Hippocampal formation (tissue), 2 donors: ENCODE results near the gene AK3.

Experiments
- DNase-seq, 2 donors: peaks; one replicate each; lab custom pipeline; 2025; lab: John Stamatoyannopoulos, UW

AK3 gene

GRCh38 chr9:4706021-4706420 lies 35.0 kb downstream of the AK3 start:
- DNase-seq, result no peak

- DNase-seq, result no peak
These were observed 36.9 kb downstream of the AK3 start for GRCh38 chr9:4704129-4704528.

- DNase-seq, result no peak
These were observed 39.5 kb downstream of the AK3 start for GRCh38 chr9:4701526-4701925.

GRCh38 chr9:4700932-4701331 lies 40.1 kb downstream of the AK3 start:
- no peak for DNase-seq

GRCh38 chr9:4700091-4700490 lies 40.9 kb downstream of the AK3 start:
- no peak for DNase-seq

DNA sequence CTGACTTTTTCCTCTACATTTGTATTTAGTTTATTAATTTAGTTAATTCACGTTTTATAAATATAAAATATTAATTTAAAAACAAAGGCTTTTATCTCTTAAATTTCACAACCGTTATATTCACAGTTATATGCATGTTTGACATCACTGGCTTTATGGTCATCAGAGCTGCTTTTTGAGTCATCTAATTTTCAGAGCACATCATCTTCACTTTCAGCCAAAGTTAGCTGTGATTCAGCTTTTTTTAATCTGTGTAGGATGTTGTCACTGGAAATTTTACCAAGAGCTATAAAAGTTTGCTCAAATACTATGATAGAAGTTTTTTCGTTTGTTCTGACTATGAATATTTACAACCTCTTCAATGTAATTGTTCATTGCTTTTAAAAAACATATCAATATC lies 49.2 kb downstream of the AK3 start:
- DNase-seq, result no peak

GRCh38 chr9:4690144-4690543 lies 50.9 kb downstream of the AK3 start:
- DNase-seq, result no peak

- peak in 1 of 2 donors; percentile 17 for DNase-seq
These were observed 51.3 kb downstream of the AK3 start for GRCh38 chr9:4689687-4690104.

DNA sequence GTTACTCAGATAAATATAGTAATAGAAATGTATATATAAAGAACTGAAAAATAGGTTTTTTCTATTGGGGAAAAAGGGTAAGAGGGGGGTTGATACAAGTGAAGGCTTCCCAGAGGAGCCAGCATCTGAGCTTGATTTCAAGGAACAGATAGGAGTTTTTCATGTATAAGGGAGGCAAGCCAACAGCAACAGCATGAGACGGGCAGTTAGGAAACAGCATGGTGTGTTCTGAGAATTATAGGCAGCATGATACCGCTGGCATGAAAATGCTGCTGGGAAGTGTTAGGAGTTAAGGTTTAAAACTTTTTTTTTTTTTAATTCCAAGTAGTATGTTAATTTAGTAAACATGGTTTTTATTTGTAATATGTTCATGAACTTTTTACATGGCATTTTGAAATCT lies 52.0 kb downstream of the AK3 start:
- no peak for DNase-seq

- no peak for DNase-seq
These were observed 54.4 kb downstream of the AK3 start for GRCh38 chr9:4686584-4686983.

DNA sequence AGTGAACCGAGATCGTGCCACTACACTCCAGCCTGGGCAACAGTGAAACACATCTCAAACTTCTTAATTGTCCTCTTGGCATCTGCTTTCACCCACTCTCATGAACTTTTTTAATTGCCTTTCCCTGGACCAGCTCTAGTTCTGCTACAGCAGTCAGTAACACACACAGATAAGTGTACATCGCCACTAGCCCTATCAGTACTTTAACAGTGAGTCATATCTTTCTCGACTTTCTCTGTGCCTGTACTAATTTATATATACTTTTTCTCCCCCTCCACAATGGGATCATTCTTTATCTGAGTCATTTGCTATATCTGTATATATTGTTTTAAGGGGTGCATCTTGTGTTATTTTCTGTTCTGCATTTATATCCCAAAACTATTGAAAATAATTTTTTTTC lies 54.9 kb downstream of the AK3 start:
- no peak for DNase-seq

GRCh38 chr9:4684820-4685219 lies 56.2 kb downstream of the AK3 start:
- no peak for DNase-seq

DNA sequence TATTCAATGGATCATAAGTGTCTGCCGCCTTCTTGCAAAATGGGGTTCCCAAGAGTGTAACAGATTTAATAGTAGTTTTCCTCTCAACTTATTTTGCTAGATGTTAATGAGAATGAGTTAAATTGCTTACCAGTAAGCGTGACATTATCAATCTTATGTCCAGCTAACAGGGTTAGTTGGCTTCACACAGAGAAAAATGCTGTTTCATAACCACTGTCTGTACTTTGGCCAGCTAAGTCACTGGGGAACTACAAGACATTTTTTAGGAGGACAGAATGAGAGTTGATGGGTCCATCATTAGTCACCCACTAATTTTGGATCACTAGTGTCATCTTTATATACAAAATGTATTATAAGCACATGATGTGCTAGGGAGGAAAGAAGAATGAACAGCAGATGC lies 60.3 kb downstream of the AK3 start:
- no peak for DNase-seq

GRCh38 chr9:4680173-4680525 lies 60.9 kb downstream of the AK3 start:
- DNase-seq, result no peak

GRCh38 chr9:4679268-4680172 lies 61.5 kb downstream of the AK3 start, which contains the start of gene CDC37L1:
TSS of gene CDC37L1 (plus strand) at chr9:4679569. CDS start at chr9:4679768, 199 bp downstream.
- DNase-seq, result peak; percentile 96 to 98

DNA sequence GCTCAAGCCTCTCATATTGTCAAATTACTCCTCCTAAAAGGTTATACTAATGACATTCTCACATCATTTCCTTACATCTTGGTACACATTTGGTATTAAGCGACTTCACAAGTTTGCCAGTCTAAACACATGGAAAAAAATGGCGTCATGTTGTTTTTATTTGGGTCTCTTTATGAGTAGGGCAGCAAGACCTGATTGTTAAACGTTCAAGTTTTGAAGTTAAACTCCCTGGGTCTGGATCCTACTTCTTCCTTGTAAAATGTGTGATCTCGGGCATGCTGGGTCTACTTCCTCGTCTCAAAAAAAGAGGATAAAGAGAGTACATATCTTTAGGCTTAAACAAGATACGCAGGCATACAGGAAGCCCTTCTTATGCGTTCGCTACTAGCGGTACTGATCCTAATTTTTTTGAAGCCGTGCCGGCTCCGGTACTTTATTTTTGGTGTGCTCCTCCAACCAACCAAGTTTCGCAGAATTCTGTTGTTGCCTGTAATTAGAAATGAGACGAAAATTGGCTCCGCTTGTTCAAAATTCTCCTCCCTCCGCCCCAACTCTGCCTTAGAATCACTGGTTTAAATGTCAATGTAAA lies 62.2 kb downstream of the AK3 start:
- peak; percentile 30 to 68 for DNase-seq

DNA sequence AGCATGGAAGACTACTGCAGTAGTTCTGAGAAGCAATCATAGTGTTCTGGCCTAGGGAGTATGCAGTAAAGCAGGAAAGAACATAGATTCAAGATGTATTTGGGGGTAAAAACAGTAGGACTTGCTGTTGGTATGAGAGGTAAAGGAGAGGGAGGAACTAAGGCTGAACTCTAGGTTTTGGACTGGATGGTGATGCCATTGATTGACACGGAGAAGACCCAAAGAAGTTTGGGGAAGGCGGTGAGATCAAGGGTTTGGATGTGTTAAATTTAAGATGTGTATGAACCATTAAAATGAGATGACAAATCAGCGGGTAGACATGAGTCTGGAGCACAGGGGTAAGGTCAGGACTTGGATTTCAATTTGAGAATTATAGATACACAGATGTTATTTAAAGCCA lies 63.6 kb downstream of the AK3 start:
- no peak for DNase-seq

DNA sequence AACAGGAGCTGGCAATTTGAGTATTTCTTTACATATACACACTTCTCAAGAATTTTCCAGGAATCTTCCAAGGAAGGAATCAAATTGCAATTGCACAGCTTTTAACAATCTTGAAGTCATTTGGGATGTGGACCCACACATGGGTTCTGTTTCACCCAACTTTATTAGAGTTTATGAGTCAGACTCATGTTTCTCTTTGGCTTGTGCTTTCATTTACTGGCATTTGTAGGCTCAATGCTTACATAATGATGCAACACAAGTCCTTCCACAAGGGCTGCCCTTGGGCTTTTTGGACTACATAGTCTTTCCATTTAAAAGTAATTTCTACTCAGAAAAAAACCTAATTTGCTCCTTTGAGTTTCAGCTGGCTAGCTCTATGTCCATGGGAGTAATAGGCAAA lies 66.2 kb downstream of the AK3 start:
- no peak for DNase-seq

GRCh38 chr9:4671737-4672136 lies 69.3 kb downstream of the AK3 start:
- no peak for DNase-seq

- no peak for DNase-seq
These were observed 70.4 kb downstream of the AK3 start for GRCh38 chr9:4670591-4670990.

DNA sequence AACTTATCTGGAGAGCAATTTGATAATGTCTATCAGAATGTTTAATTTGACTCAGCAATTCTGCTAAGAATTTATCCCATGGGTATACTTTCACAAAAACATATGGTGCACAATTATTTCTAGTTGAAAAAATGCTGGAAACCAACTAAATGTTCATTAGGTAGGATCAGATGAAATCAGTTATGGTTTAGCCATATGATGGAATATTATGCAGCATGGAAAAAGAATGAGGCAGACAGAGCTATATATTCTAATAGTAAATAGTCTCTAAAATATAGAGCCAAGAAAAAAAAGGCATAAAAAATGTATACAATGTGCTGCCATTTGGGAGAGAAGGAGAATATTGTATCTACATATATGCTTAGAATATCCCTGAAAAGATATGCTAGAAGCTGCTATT lies 71.1 kb downstream of the AK3 start:
- no peak for DNase-seq

GRCh38 chr9:4668604-4669003 lies 72.4 kb downstream of the AK3 start:
- no peak for DNase-seq

GRCh38 chr9:4667681-4668080 lies 73.3 kb downstream of the AK3 start:
- DNase-seq, result no peak
